Medulla oblongata (tissue), 1 donor: ENCODE data around the gene FIGNL2.
"Not testable (repeated sequence)": the region's sequence is repeated elsewhere in the genome, so short reads cannot be mapped to it uniquely, and the experiment has no call there.

Source experiments
- DNase-seq: peaks from one replicate; pipeline ENCODE4 v3.0.0-alpha.2; 2015; ENCODE audit errors: extremely low spot score

FIGNL2 gene

GRCh38 chr12:51836041-51836826, 12.3 kb downstream of the FIGNL2 start:
- DNase-seq, result no peak

GRCh38 chr12:51834411-51834810, 14.1 kb downstream of the FIGNL2 start:
- no peak for DNase-seq

- no peak for DNase-seq
These were observed 14.9 kb downstream of the FIGNL2 start for GRCh38 chr12:51833448-51834227.

- DNase-seq, result no peak
These were observed 16.0 kb downstream of the FIGNL2 start for GRCh38 chr12:51832354-51833107.

- not testable (repeated sequence) for DNase-seq
These were observed 16.7 kb downstream of the FIGNL2 start for GRCh38 chr12:51831817-51832216.

GRCh38 chr12:51829641-51830040, 18.9 kb downstream of the FIGNL2 start:
- DNase-seq, result no peak

GRCh38 chr12:51829011-51829481, 19.5 kb downstream of the FIGNL2 start:
- DNase-seq, result no peak

GRCh38 chr12:51827925-51828818, 20.3 kb downstream of the FIGNL2 start:
- DNase-seq, result no peak

- no peak for DNase-seq
These were observed 21.6 kb downstream of the FIGNL2 start for GRCh38 chr12:51826881-51827280.

GRCh38 chr12:51825216-51825615, 23.3 kb downstream of the FIGNL2 start:
- no peak for DNase-seq

GRCh38 chr12:51823875-51824565, 24.5 kb downstream of the FIGNL2 start:
- peak; percentile 83 for DNase-seq

GRCh38 chr12:51822956-51823355, 25.6 kb downstream of the FIGNL2 start:
- no peak for DNase-seq

- no peak for DNase-seq
These were observed 26.3 kb downstream of the FIGNL2 start for GRCh38 chr12:51822261-51822616.

GRCh38 chr12:51821440-51822260, 26.9 kb downstream of the FIGNL2 start:
- DNase-seq, result no peak

- DNase-seq, result peak; percentile 26
These were observed 27.7 kb downstream of the FIGNL2 start for GRCh38 chr12:51820526-51821439.

- DNase-seq, result peak; percentile 23
These were observed 28.6 kb downstream of the FIGNL2 start for GRCh38 chr12:51819736-51820525.

GRCh38 chr12:51818566-51819300, 29.8 kb downstream of the FIGNL2 start:
- no peak for DNase-seq
